Caco-2 (cell line): Measurements from ENCODE around the gene COPZ1. TPM values are rescaled to one million over a fixed set of nuclear protein-coding genes. Genes with fewer than 3 reads are reported as not detected.
A peak's percentile ranks its signal among the peaks of the same experiment; 100 is the strongest.

Experiments used
- BruUV-seq: library from RNA; stranded (reverse); fragments of 400-500 nt; replicated peaks from 2 replicates; lab custom pipeline; 2021; lab: Mats Ljungman, UMichigan
- CTCF ChIA-PET: fragments of 300-600 bp; sonication (Branson Sonifier 250); formaldehyde crosslinking; loops from one replicate; lab custom pipeline; 2022; ENCODE audit warnings: antibody characterized with exemption; lab: Charles Lee
- POLR2A ChIA-PET: fragments of 300-600 bp; sonication (Branson Sonifier 250); formaldehyde crosslinking; loops from one replicate; lab custom pipeline; 2022; ENCODE audit warnings: antibody characterized with exemption; lab: Charles Lee
- DNase-seq, 2 experiments: peaks; one replicate each; pipeline versions ENCODE4 v3.0.0 to v3.0.0-alpha.2; 2020 to 2022
- H3K27me3 ChIP-seq: replicated peaks from 2 replicates; pipeline ENCODE4 v1.6.0; 2011; ENCODE audit warnings: low read length; ENCODE audit not compliant: control insufficient read depth, insufficient read depth
- H3K36me3 ChIP-seq: 2 replicates; pipeline ENCODE4 v1.5.1; 2011; ENCODE audit warnings: low read length; ENCODE audit not compliant: control insufficient read depth, insufficient read depth
- H3K4me1 ChIP-seq: fragments of 250-450 bp; sonication (Bioruptor Pico); 2 replicates; pipeline ENCODE4 v1.5.1; 2020; ENCODE audit warnings: mild to moderate bottlenecking
- H3K4me3 ChIP-seq: 2 replicates; pipeline ENCODE4 v1.5.1; 2011; ENCODE audit warnings: low read depth, mild to moderate bottlenecking, control low read depth, low read length
- H3K9me3 ChIP-seq: fragments of 250-450 bp; sonication (Bioruptor Pico); 2 replicates; pipeline ENCODE4 v1.5.1; 2020; ENCODE audit warnings: mild to moderate bottlenecking, moderate library complexity
- H3K27ac Mint-ChIP-seq: one replicate; pipeline ENCODE4 v1.8.0; 2022; ENCODE audit warnings: mixed read lengths; ENCODE audit not compliant: unreplicated experiment
- H3K27me3 Mint-ChIP-seq: one replicate; pipeline ENCODE4 v1.8.0; 2022; ENCODE audit warnings: mixed read lengths; ENCODE audit not compliant: insufficient read depth, unreplicated experiment
- H3K36me3 Mint-ChIP-seq: one replicate; pipeline ENCODE4 v1.8.0; 2022; ENCODE audit warnings: mild to moderate bottlenecking, mixed read lengths; ENCODE audit not compliant: insufficient read depth, unreplicated experiment
- H3K4me1 Mint-ChIP-seq: one replicate; pipeline ENCODE4 v1.8.0; 2022; ENCODE audit warnings: low read depth, mixed read lengths; ENCODE audit not compliant: unreplicated experiment
- H3K4me3 Mint-ChIP-seq: one replicate; pipeline ENCODE4 v1.8.0; 2022; ENCODE audit warnings: mild to moderate bottlenecking, moderate library complexity, mixed read lengths; ENCODE audit not compliant: unreplicated experiment
- H3K9me3 Mint-ChIP-seq: one replicate; pipeline ENCODE4 v1.8.0; 2022; ENCODE audit warnings: mixed read lengths; ENCODE audit not compliant: unreplicated experiment
- intact Hi-C: fragments of 100-400 bp; cut with micrococcal nuclease; formaldehyde crosslinking; loops from one replicate; pipeline ENCODE4 v1.10.0; 2022; ENCODE audit not compliant: unreplicated experiment
- total RNA-seq: library from RNA; stranded (reverse); gene quantifications from 2 replicates; pipeline ENCODE4 v1.2.3, GENCODE V29; 2022
- TF ChIP-seq, protein P1 (sequence below), 2 experiments: fragments of 200-600 bp in 1 of 2; IDR thresholded peaks; 1 replicate in 1 of 2; 2 replicates in 1 of 2; pipeline versions ENCODE4 v1.5.1 to v1.8.0; 2011 to 2022; ENCODE audit warnings: antibody characterized with exemption in 1 of 2, control low read depth in 1 of 2, inconsistent platforms in 1 of 2, low read depth in 1 of 2, low read length in 1 of 2, mild to moderate bottlenecking in 1 of 2, moderate library complexity in 1 of 2; ENCODE audit not compliant: insufficient read depth in 1 of 2, severe bottlenecking in 1 of 2, unreplicated experiment in 1 of 2

COPZ1 gene
- total RNA-seq, 1 experiment from 2014 or later: 129 TPM

DNA sequence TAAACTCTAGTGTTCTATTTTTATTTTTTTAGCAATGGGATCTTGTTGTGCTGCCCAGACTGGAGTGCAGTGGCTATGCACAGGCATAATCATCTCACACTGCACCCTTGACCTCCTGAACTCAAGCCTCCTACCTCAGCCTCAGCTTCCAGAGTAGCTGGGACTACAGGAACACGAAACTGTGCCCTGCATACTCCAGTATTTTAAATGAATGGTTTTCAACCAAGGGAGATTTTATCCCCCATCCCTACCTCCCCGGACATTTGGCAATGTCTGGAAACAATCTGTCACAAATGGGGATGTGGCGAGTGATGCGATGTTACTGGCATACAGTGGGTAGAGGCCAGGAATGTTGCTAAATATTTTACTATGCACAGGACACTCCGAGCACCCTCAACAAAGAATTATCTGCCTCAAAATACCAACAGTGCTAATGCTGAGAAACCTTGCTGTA lies 47.1 kb upstream of the COPZ1 start:
- Histone ChIP-seq H3K4me1 (peaks cover 16% of the 10 kb centered on the region), H3K27me3 (no peaks in the 10 kb centered on the region), H3K4me3 (peak overlapping the region; percentile 57), H3K9me3 (no peaks in the 10 kb centered on the region), H3K36me3 (peaks cover 3% of the 10 kb centered on the region; the same call in 1 of the 2 replicates)
- DNase-seq: no peak
- Mint-ChIP-seq H3K36me3 (peaks cover 18% of the 10 kb centered on the region), H3K9me3 (no peaks in the 10 kb centered on the region), H3K4me3 (no peak overlapping the region), H3K27me3 (no peaks in the 10 kb centered on the region), H3K4me1 (peaks cover 6% of the 10 kb centered on the region), H3K27ac (no peak overlapping the region)
- TF ChIP-seq, protein P1, sequence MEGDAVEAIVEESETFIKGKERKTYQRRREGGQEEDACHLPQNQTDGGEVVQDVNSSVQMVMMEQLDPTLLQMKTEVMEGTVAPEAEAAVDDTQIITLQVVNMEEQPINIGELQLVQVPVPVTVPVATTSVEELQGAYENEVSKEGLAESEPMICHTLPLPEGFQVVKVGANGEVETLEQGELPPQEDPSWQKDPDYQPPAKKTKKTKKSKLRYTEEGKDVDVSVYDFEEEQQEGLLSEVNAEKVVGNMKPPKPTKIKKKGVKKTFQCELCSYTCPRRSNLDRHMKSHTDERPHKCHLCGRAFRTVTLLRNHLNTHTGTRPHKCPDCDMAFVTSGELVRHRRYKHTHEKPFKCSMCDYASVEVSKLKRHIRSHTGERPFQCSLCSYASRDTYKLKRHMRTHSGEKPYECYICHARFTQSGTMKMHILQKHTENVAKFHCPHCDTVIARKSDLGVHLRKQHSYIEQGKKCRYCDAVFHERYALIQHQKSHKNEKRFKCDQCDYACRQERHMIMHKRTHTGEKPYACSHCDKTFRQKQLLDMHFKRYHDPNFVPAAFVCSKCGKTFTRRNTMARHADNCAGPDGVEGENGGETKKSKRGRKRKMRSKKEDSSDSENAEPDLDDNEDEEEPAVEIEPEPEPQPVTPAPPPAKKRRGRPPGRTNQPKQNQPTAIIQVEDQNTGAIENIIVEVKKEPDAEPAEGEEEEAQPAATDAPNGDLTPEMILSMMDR (IDR thresholded peaks at IDR 0.05; ENCODE audit: insufficient read depth in 1 of 2, low read depth in 1 of 2, low read length in 1 of 2, severe bottlenecking in 1 of 2, unreplicated experiment in 1 of 2): no peak
- intact Hi-C loops: loop anchor here (2.0 kb wide), 1 partner anchor 777 kb away; the partner anchor contains the start of gene TARBP2
- no TSS peak for BruUV-seq
- ChIA-PET CTCF (no interaction called here), POLR2A (no interaction called here)

DNA sequence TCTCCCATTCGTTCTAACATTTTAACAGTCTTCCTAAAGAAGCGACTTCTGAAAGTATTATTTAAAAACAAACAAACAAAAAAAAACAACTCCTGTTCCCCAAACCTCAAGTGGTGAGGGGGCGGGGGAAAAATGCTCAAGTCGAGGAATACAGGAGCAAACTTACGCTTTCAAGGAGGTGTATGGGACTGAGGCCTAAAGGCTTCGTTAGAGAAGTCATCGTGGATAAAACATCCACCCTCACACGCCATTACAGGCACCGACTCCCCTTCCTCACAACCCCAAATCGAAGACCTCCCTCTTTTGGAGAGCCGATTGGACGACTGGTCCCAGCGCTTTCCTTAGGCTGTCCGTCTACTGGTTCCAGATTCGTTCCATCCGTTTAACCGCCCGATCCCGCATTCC lies 45.7 kb upstream of the COPZ1 start:
- no peak for DNase-seq
- H3K4me1 Mint-ChIP-seq: peaks cover 12% of the 10 kb centered on the region
- H3K9me3 Mint-ChIP-seq: no peaks in the 10 kb centered on the region
- CTCF ChIA-PET: interaction anchor here (0.5 to 2.9 kb wide), 9 partner anchors 28 to 645 kb away, joined by 3 to 40 read pairs (median 7); partner anchors contain the start of genes COPZ1 and HOXC10
- Histone ChIP-seq H3K36me3 (peaks cover 3% of the 10 kb centered on the region; the same call in 1 of the 2 replicates), H3K27me3 (no peaks in the 10 kb centered on the region), H3K9me3 (no peaks in the 10 kb centered on the region), H3K4me3 (peak overlapping the region; percentile 57), H3K4me1 (peaks cover 30% of the 10 kb centered on the region)
- TSS peak; percentile 77 for BruUV-seq
- H3K27me3 Mint-ChIP-seq: no peaks in the 10 kb centered on the region
- no peak overlapping the region for H3K27ac Mint-ChIP-seq
- TF ChIP-seq, protein P1 (IDR thresholded peaks at IDR 0.05; ENCODE audit: insufficient read depth in 1 of 2, low read depth in 1 of 2, low read length in 1 of 2, severe bottlenecking in 1 of 2, unreplicated experiment in 1 of 2): no peak
- intact Hi-C loops: loop anchor here (1.0 to 2.0 kb wide), 4 partner anchors 17 to 778 kb away; partner anchors contain the start of gene TARBP2
- POLR2A ChIA-PET: interaction anchor here (0.6 to 2.9 kb wide), 20 partner anchors 9 to 602 kb away, joined by 3 to 99 read pairs (median 9); partner anchors contain the start of genes COPZ1 and NFE2
- peaks cover 18% of the 10 kb centered on the region for H3K36me3 Mint-ChIP-seq
- H3K4me3 Mint-ChIP-seq: no peak overlapping the region

DNA sequence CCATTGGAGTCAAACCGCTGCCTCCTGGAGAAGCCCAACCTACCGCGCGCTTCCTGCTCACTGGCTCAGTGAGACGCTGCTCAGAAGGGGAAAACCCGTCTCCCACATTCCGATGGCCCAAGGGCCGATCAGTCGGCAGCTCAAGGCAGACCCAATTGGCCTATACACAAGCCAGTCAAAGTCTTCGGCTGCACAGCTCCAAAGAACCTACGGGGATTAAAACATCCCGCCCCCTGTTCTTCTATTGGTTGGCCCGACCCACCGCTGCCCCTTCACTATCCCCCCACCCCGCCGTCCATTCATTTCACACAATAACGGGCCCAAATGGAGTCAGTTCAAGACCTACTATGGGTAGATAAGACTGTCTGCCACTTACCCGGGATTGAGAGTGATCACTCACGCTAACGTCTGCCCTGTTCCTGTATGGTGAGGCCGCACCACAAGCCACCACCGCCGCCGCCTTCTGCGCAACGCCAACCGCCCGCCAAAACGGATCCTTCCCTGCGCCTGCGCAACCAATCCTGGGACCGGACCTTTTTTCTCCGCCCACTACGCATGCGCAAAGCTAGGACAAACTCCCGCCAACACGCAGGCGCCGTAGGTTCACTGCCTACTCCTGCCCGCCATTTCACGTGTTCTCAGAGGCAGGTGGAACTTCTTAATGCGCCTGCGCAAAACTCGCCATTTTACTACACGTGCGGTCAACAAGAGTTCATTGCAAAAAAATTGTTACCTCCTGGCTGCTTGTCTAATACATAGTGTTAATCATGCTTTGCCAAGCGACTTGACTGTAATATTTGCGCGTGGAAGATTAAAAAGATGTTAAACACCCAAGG lies 45.1 kb upstream of the COPZ1 start, which contains the start of gene CBX5:
CBX5 (minus strand) TSS at position 491 of the 836 bp plus-strand sequence. CDS start 22,472 bp downstream, outside the sequence.
- Mint-ChIP-seq H3K36me3 (peaks cover 18% of the 10 kb centered on the region), H3K4me1 (peaks cover 12% of the 10 kb centered on the region), H3K27me3 (no peaks in the 10 kb centered on the region), H3K27ac (no peak within 1 kb of the TSS), H3K9me3 (no peaks in the 10 kb centered on the region), H3K4me3 (no peak within 1 kb of the TSS)
- peak within 1 kb of the TSS; percentile 80 for H3K4me3 ChIP-seq
- peak; percentile 98 to 100 for DNase-seq
- POLR2A ChIA-PET: interaction anchor here (0.5 to 2.9 kb wide), 26 partner anchors 9 to 1550 kb away, joined by 3 to 99 read pairs (median 6); partner anchors contain the start of genes CD63, COPZ1, DNAJC14 and HOXC8
- intact Hi-C loops: loop anchor here (1.0 to 2.0 kb wide), 7 partner anchors 18 to 779 kb away; partner anchors contain the start of genes COPZ1, NFE2 and TARBP2
- H3K9me3 ChIP-seq: no peaks in the 10 kb centered on the region
- H3K36me3 ChIP-seq: peaks cover 3% of the 10 kb centered on the region; the same call in 1 of the 2 replicates
- H3K27me3 ChIP-seq: no peaks in the 10 kb centered on the region
- CTCF ChIA-PET: interaction anchor here (0.5 to 2.9 kb wide), 14 partner anchors 10 to 646 kb away, joined by 3 to 40 read pairs (median 4); partner anchors contain the start of genes COPZ1, HOXC10 and NFE2
- TF ChIP-seq, protein P1 (IDR thresholded peaks at IDR 0.05; ENCODE audit: insufficient read depth in 1 of 2, low read depth in 1 of 2, low read length in 1 of 2, severe bottlenecking in 1 of 2, unreplicated experiment in 1 of 2): no peak
- no TSS peak for BruUV-seq
- peaks cover 31% of the 10 kb centered on the region for H3K4me1 ChIP-seq
